HG03066 (cell line): ENCODE data around the gene ATXN7L1.

ENCODE experiments used
- ATAC-seq: cut with Tn5 transposase; IDR thresholded peaks from one replicate; pipeline ENCODE4 v1.9.1; 2021; ENCODE audit warnings: low read depth; ENCODE audit not compliant: unreplicated experiment

The ATXN7L1 gene

GRCh38 chr7:105752671-105753275, 123.6 kb downstream of the ATXN7L1 start:
- ATAC-seq = no peak

GRCh38 chr7:105751054-105751453, 125.3 kb downstream of the ATXN7L1 start:
- ATAC-seq = no peak

- ATAC-seq = no peak
These were observed 127.7 kb downstream of the ATXN7L1 start for GRCh38 chr7:105748701-105749100.

GRCh38 chr7:105745681-105746330, 130.6 kb downstream of the ATXN7L1 start:
- no peak for ATAC-seq

- no peak for ATAC-seq
These were observed 132.1 kb downstream of the ATXN7L1 start for GRCh38 chr7:105744258-105744657.

- no peak for ATAC-seq
These were observed 132.9 kb downstream of the ATXN7L1 start for GRCh38 chr7:105743351-105744090.

- no peak for ATAC-seq
These were observed 133.6 kb downstream of the ATXN7L1 start for GRCh38 chr7:105742787-105743186.

GRCh38 chr7:105741982-105742381, 134.4 kb downstream of the ATXN7L1 start:
- no peak for ATAC-seq

GRCh38 chr7:105738133-105738532, 138.3 kb downstream of the ATXN7L1 start:
- ATAC-seq = no peak

GRCh38 chr7:105734233-105734632, 142.2 kb downstream of the ATXN7L1 start:
- no peak for ATAC-seq

- ATAC-seq = no peak
These were observed 145.4 kb downstream of the ATXN7L1 start for GRCh38 chr7:105731042-105731441.

GRCh38 chr7:105728028-105728427, 148.4 kb downstream of the ATXN7L1 start:
- ATAC-seq = no peak

- no peak for ATAC-seq
These were observed 151.7 kb downstream of the ATXN7L1 start for GRCh38 chr7:105724688-105725087.

- ATAC-seq = no peak
These were observed 152.8 kb downstream of the ATXN7L1 start for GRCh38 chr7:105723572-105723971.

GRCh38 chr7:105721571-105722104, 154.8 kb downstream of the ATXN7L1 start:
- ATAC-seq = no peak

GRCh38 chr7:105719919-105720318, 156.5 kb downstream of the ATXN7L1 start:
- ATAC-seq = no peak

GRCh38 chr7:105719395-105719794, 157.0 kb downstream of the ATXN7L1 start:
- ATAC-seq = no peak

- no peak for ATAC-seq
These were observed 157.9 kb downstream of the ATXN7L1 start for GRCh38 chr7:105718511-105718925.

- ATAC-seq = no peak
These were observed 160.9 kb downstream of the ATXN7L1 start for GRCh38 chr7:105715528-105715927.

GRCh38 chr7:105713488-105714465, 162.6 kb downstream of the ATXN7L1 start:
- ATAC-seq = no peak
